GM23248 (cell line): ENCODE results near the gene VASN. TPM values are rescaled to one million over a fixed set of nuclear protein-coding genes. Genes with fewer than 3 reads are reported as not detected.

Experiments used
- DNase-seq: peaks from one replicate; pipeline ENCODE4 v3.0.0-alpha.2; 2015
- H2AFZ ChIP-seq: fragments of 200-600 bp; sonication (generic); 2 replicates; pipeline ENCODE4 v1.6.1; 2016; ENCODE audit warnings: antibody characterized with exemption
- H3F3A ChIP-seq: fragments of 200-600 bp; sonication (generic); 2 replicates; pipeline ENCODE4 v1.6.1; 2016; ENCODE audit warnings: mild to moderate bottlenecking, antibody characterized with exemption, mixed run types; ENCODE audit not compliant: insufficient read depth
- H3K27ac ChIP-seq: fragments of 200-600 bp; sonication (generic); 2 replicates; pipeline ENCODE4 v1.5.1; 2016; ENCODE audit warnings: mild to moderate bottlenecking
- H3K27me3 ChIP-seq: fragments of 200-600 bp; sonication (generic); replicated peaks from 2 replicates; pipeline ENCODE4 v1.6.1; 2016; ENCODE audit warnings: mild to moderate bottlenecking; ENCODE audit not compliant: insufficient read depth
- H3K36me3 ChIP-seq: fragments of 200-600 bp; sonication (generic); 2 replicates; pipeline ENCODE4 v1.6.1; 2016; ENCODE audit warnings: low read depth, mild to moderate bottlenecking
- H3K4me1 ChIP-seq: fragments of 200-600 bp; sonication (generic); 2 replicates; pipeline ENCODE4 v1.6.1; 2016; ENCODE audit warnings: mild to moderate bottlenecking; ENCODE audit not compliant: insufficient read depth
- H3K4me2 ChIP-seq: fragments of 200-600 bp; sonication (generic); one replicate; pipeline ENCODE4 v1.6.1; 2016; ENCODE audit warnings: mild to moderate bottlenecking; ENCODE audit not compliant: unreplicated experiment
- H3K4me3 ChIP-seq: fragments of 200-600 bp; sonication (generic); 2 replicates; pipeline ENCODE4 v1.5.1; 2016; ENCODE audit warnings: mild to moderate bottlenecking
- H3K79me2 ChIP-seq: fragments of 200-600 bp; sonication (generic); 2 replicates; pipeline ENCODE4 v1.6.1; 2016; ENCODE audit warnings: mild to moderate bottlenecking; ENCODE audit not compliant: insufficient read depth
- H3K9ac ChIP-seq: fragments of 200-600 bp; sonication (generic); 2 replicates; pipeline ENCODE4 v1.6.1; 2016; ENCODE audit warnings: mild to moderate bottlenecking
- H3K9me2 ChIP-seq: fragments of 200-600 bp; sonication (generic); 2 replicates; pipeline ENCODE4 v1.6.1; 2016; ENCODE audit warnings: mixed run types, mild to moderate bottlenecking, moderate library complexity; ENCODE audit not compliant: insufficient read depth
- H3K9me3 ChIP-seq: fragments of 200-600 bp; sonication (generic); one replicate; pipeline ENCODE4 v1.6.1; 2017; ENCODE audit warnings: low read depth
- H4K20me1 ChIP-seq: fragments of 200-600 bp; sonication (generic); 2 replicates; pipeline ENCODE4 v1.6.0; 2016; ENCODE audit not compliant: insufficient read depth
- EZH2 ChIP-seq: fragments of 200-600 bp; sonication (generic); IDR thresholded peaks from 2 replicates; pipeline ENCODE4 v1.6.1; 2018; ENCODE audit warnings: antibody characterized with exemption, mild to moderate bottlenecking; ENCODE audit not compliant: insufficient read depth, poor library complexity, severe bottlenecking
- EZH2phosphoT487 ChIP-seq: fragments of 200-600 bp; sonication (generic); IDR thresholded peaks from 2 replicates; pipeline ENCODE4 v1.6.1; 2018; ENCODE audit warnings: antibody characterized with exemption, moderate library complexity, mild to moderate bottlenecking, low read depth; ENCODE audit not compliant: insufficient read depth
- WGBS, 2 experiments: methylation state at CpG; one replicate each; pipeline ENCODE4 v1.1.6; 2015 to 2017; ENCODE audit warnings: low lambda C conversion rate in 2 of 2, low coverage in 1 of 2; ENCODE audit errors: missing lambda C conversion rate in 2 of 2; 5-methylcytosine and 5-hydroxymethylcytosine counted together
- in situ Hi-C: fragments of 300-500 bp; cut with MboI; formaldehyde crosslinking; loops from 2 replicates; pipeline ENCODE4 v1.15.0; 2020
- polyA plus RNA-seq: library from polyadenylated mRNA; unstranded; fragments of >200 nt; fragmentation: Nextera tagmentation; extraction: Ambion mirVana; gene quantifications from 2 replicates; pipeline ENCODE4 v1.2.1, GENCODE V29; 2016
- total RNA-seq: library from RNA; depleted of rRNA; stranded (reverse); fragments of >200 nt; shearing (Covaris generic); gene quantifications from 2 replicates; pipeline ENCODE4 v1.2.3, GENCODE V29; 2014

The VASN gene
- total and polyA plus RNA-seq, 2 experiments from 2014 or later: 160 to 223 TPM

DNA sequence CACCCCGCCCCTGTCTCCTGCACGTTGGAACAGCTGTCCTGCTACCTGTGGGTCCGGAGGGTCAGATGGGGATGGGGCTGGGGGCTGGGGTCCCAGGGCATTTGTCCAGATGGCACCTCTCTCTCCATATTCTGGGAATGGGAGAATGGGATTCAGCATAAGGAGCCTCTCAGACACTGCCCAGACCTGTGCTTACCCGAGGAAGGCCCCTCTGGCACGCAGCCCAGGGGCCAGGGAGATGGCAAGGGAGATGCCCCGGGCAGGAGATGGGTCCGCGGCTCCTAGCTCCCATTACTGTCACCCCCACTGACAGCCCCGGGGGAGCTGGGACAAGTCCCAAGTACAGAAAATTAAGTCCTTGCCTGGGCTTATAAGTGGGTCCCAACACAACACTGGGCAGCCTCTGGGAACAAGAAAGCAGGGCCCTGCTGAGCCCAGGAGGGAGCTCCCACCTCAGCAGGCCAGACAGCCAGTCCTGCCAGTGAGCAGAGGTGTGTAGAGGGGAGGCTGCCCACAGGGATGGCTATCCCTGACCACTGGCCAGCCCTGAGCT lies 1.8 kb downstream of the VASN start:
- TF ChIP-seq EZH2phosphoT487 (no peak), EZH2 (no peak)
- DNase-seq: peak; percentile 67
- H3K27me3 ChIP-seq: no peaks in the 10 kb centered on the region
- peak overlapping the region; percentile 99 for H3K9ac ChIP-seq
- peak overlapping the region; percentile 100 for H3K27ac ChIP-seq
- no peaks in the 10 kb centered on the region for H3K36me3 ChIP-seq
- no peak overlapping the region for H2AFZ ChIP-seq
- H3K79me2 ChIP-seq: peaks cover 64% of the 10 kb centered on the region
- peak overlapping the region; percentile 97 for H3K4me2 ChIP-seq
- peaks cover 41% of the 10 kb centered on the region for H3F3A ChIP-seq
- no peaks in the 10 kb centered on the region for H3K9me2 ChIP-seq
- H4K20me1 ChIP-seq: no peaks in the 10 kb centered on the region
- 2% methylated on average over 8 to 9 of the region's 9 CpGs for WGBS, 2 experiments
- in situ Hi-C loops: no loop called here
- no peaks in the 10 kb centered on the region for H3K9me3 ChIP-seq
- peaks cover 59% of the 10 kb centered on the region for H3K4me1 ChIP-seq
- H3K4me3 ChIP-seq: peak overlapping the region; percentile 100

DNA sequence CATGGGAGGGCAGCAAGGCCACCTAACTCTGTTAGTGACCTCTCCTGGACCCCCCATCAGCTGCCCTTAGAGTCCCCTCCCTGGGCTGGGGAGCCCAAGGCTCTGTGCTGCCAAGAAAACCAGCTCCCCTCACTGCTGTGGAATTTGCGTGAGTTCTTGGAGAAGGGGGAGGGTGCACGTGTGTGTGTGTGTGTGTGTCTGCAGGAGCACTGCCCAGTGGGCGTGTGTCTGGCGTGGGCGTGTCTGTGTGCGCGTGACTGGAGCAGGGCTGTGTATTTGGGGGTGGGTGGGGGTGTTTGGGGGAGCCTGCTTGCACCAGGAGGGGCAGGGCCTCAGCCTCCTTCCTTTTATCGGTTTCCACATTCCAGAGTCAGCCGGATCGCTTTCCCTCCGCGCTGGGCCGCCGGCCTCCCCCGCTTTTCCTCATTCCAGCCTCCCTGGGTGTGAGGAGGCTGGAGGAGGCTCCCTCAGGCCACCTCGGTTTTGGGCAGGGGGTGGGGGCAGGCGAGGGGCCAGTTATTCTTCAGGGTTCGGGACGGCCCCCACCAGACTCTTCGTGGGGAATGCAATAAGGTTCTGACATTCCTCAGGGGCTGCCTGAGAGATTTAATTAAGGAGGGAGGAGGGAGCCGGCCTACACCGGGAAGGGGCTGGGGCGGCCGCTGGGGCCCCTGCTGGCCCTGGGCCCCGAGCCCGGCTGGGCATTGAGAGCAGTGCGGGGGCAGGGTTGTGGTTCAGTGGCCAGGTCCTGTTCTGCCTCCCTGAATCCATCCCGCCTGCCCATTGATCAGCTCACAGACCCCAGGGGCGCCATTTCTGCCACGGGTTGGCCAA lies 2.5 kb downstream of the VASN start:
- peaks cover 39% of the 10 kb centered on the region for H3F3A ChIP-seq
- H2AFZ ChIP-seq: no peak overlapping the region
- no peaks in the 10 kb centered on the region for H3K36me3 ChIP-seq
- H3K9me2 ChIP-seq: no peaks in the 10 kb centered on the region
- no peaks in the 10 kb centered on the region for H3K27me3 ChIP-seq
- peak overlapping the region; percentile 100 for H3K27ac ChIP-seq
- no peaks in the 10 kb centered on the region for H4K20me1 ChIP-seq
- in situ Hi-C loops: no loop called here
- DNase-seq: peak; percentile 95
- peak overlapping the region; percentile 97 for H3K4me2 ChIP-seq
- H3K79me2 ChIP-seq: peaks cover 71% of the 10 kb centered on the region
- no peaks in the 10 kb centered on the region for H3K9me3 ChIP-seq
- H3K9ac ChIP-seq: peak overlapping the region; percentile 99
- H3K4me3 ChIP-seq: peak overlapping the region; percentile 100
- TF ChIP-seq EZH2 (no peak), EZH2phosphoT487 (no peak)
- H3K4me1 ChIP-seq: peaks cover 58% of the 10 kb centered on the region
- WGBS, 2 experiments: 1 to 3% methylated on average over 15 to 28 of the region's 30 CpGs

DNA sequence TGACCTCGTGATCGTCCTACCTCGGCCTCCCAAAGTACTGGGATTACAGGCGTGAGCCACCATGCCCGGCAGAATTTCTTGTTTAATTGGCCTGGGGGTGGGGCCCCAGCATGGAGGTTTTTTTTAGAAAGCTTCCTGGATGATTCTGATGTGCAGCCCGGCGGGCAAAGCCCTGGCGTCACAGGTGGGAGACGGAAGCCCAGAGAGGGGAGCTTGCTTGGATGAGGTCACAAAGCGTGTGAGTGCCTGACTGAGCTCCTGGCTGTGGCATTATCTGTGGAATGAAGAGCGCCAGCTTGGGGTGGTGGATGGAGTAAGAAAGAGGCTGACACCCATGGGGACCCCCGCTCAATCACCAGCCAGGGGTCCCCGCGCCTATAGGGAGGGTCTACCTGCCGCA lies 4.1 kb downstream of the VASN start:
- Histone ChIP-seq H2AFZ (no peak overlapping the region), H3K9me2 (no peaks in the 10 kb centered on the region), H3K36me3 (no peaks in the 10 kb centered on the region), H3K4me1 (peaks cover 63% of the 10 kb centered on the region), H3K27ac (peak overlapping the region; percentile 100), H3K9me3 (no peaks in the 10 kb centered on the region), H3K4me3 (peak overlapping the region; percentile 100), H3F3A (peaks cover 32% of the 10 kb centered on the region), H3K9ac (peak overlapping the region; percentile 99), H3K79me2 (peaks cover 85% of the 10 kb centered on the region), H3K27me3 (no peaks in the 10 kb centered on the region), H3K4me2 (peak overlapping the region; percentile 97), H4K20me1 (no peaks in the 10 kb centered on the region)
- 9 to 10% methylated on average over 11 to 15 of the region's 15 CpGs for WGBS, 2 experiments
- no peak for TF ChIP-seq EZH2
- TF ChIP-seq EZH2phosphoT487: no peak
- in situ Hi-C loops: no loop called here
- peak; percentile 93 for DNase-seq

DNA sequence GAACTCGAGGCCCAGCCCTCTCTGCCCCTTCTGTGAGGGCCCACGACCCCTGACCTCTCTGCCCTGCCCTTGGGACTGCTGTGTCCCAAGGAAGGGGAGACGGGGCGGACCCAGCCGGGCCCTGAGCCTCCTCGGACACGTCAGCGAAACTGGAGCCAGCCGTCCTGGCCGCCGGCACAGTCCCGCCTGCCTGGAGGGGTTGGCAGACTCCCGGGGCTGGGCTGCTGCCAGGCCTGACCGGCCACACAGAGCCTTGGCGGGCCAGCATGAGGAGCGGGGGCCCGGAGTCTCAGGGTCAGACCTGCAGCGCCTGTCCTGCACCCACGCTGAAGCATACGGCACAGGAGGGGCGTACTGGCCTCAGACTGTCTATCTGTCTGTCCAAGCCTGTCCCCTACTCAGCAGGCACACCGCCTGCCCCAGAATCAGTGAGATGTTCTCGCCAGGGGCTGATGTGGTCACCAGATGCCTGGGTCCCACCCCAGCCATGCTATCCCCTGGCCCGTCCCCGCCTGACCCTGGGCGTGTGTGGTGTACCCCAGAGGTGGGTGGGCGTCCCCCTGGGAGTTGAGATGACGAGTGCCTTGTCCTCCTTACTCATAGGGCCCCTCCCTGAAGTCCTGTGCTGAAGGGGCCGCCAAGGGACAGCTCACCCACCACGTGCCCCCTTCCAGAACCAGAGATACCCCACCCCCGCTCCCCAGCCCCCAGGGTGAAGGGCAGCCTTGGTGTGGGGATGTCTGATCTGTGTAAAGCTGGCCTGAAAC lies 4.7 kb downstream of the VASN start:
- peak overlapping the region; percentile 100 for H3K27ac ChIP-seq
- H3K4me1 ChIP-seq: peaks cover 59% of the 10 kb centered on the region
- DNase-seq: peak; percentile 94
- peaks cover 28% of the 10 kb centered on the region for H3F3A ChIP-seq
- no peaks in the 10 kb centered on the region for H3K9me3 ChIP-seq
- H3K79me2 ChIP-seq: peaks cover 91% of the 10 kb centered on the region
- TF ChIP-seq EZH2 (no peak), EZH2phosphoT487 (no peak)
- H3K36me3 ChIP-seq: no peaks in the 10 kb centered on the region
- no peak overlapping the region for H2AFZ ChIP-seq
- H3K9ac ChIP-seq: peak overlapping the region; percentile 99
- H3K4me3 ChIP-seq: peak overlapping the region; percentile 100
- H3K9me2 ChIP-seq: no peaks in the 10 kb centered on the region
- no peaks in the 10 kb centered on the region for H4K20me1 ChIP-seq
- 0 to 1% methylated on average over 26 to 30 of the region's 31 CpGs for WGBS, 2 experiments
- peak overlapping the region; percentile 97 for H3K4me2 ChIP-seq
- in situ Hi-C loops: no loop called here
- no peaks in the 10 kb centered on the region for H3K27me3 ChIP-seq
